ENCODE results near the gene AASDHPPT. TPM values are rescaled to one million over a fixed set of nuclear protein-coding genes. Genes with fewer than 3 reads are reported as not detected.
"Not testable (repeated sequence)": the region's sequence is repeated elsewhere in the genome, so short reads cannot be mapped to it uniquely, and the experiment has no call there.

The AASDHPPT gene
- total RNA-seq, 1 donor from 2014 or later: 54.0 TPM

- H3K4me1 Mint-ChIP-seq (ENCODE audit: unreplicated experiment): no peaks in the 10 kb centered on the region
- H3K36me3 Mint-ChIP-seq: no peaks in the 10 kb centered on the region
- no peaks in the 10 kb centered on the region for H3K9me3 Mint-ChIP-seq
- H3K4me3 Mint-ChIP-seq: no peak overlapping the region
- no peak for TF ChIP-seq CTCF (conservative IDR thresholded peaks at IDR 0.05)
- DNase-seq (ENCODE audit: extremely low spot score, unreplicated experiment): no peak
- H3K27me3 Mint-ChIP-seq: no peaks in the 10 kb centered on the region
- H3K27ac Mint-ChIP-seq: no peak overlapping the region
These were observed 33.9 kb upstream of the AASDHPPT start for GRCh38 chr11:106043540-106043939.

- no peak for TF ChIP-seq CTCF (conservative IDR thresholded peaks at IDR 0.05)
- Mint-ChIP-seq H3K4me3 (no peak overlapping the region), H3K9me3 (no peaks in the 10 kb centered on the region), H3K27ac (no peak overlapping the region), H3K4me1 (ENCODE audit: unreplicated experiment) (no peaks in the 10 kb centered on the region), H3K27me3 (no peaks in the 10 kb centered on the region), H3K36me3 (no peaks in the 10 kb centered on the region)
- no peak for DNase-seq (ENCODE audit: extremely low spot score, unreplicated experiment)
These were observed 29.8 kb upstream of the AASDHPPT start for GRCh38 chr11:106047631-106048030.

GRCh38 chr11:106049727-106050476 is 27.6 kb upstream of the AASDHPPT start:
- H3K4me3 Mint-ChIP-seq: no peak overlapping the region
- no peaks in the 10 kb centered on the region for H3K9me3 Mint-ChIP-seq
- no peaks in the 10 kb centered on the region for H3K4me1 Mint-ChIP-seq (ENCODE audit: unreplicated experiment)
- DNase-seq (ENCODE audit: extremely low spot score, unreplicated experiment): no peak
- no peak overlapping the region for H3K27ac Mint-ChIP-seq
- TF ChIP-seq CTCF (conservative IDR thresholded peaks at IDR 0.05): no peak
- no peaks in the 10 kb centered on the region for H3K27me3 Mint-ChIP-seq
- no peaks in the 10 kb centered on the region for H3K36me3 Mint-ChIP-seq

GRCh38 chr11:106051103-106051502 is 26.4 kb upstream of the AASDHPPT start:
- no peak for DNase-seq (ENCODE audit: extremely low spot score, unreplicated experiment)
- H3K4me1 Mint-ChIP-seq (ENCODE audit: unreplicated experiment): no peaks in the 10 kb centered on the region
- H3K27me3 Mint-ChIP-seq: no peaks in the 10 kb centered on the region
- no peaks in the 10 kb centered on the region for H3K36me3 Mint-ChIP-seq
- no peak overlapping the region for H3K4me3 Mint-ChIP-seq
- H3K9me3 Mint-ChIP-seq: no peaks in the 10 kb centered on the region
- TF ChIP-seq CTCF (conservative IDR thresholded peaks at IDR 0.05): no peak
- no peak overlapping the region for H3K27ac Mint-ChIP-seq

GRCh38 chr11:106058377-106058776 is 19.1 kb upstream of the AASDHPPT start:
- not testable (repeated sequence) for H3K4me3 Mint-ChIP-seq; H3K27me3 Mint-ChIP-seq; H3K4me1 Mint-ChIP-seq (ENCODE audit: unreplicated experiment); H3K36me3 Mint-ChIP-seq; DNase-seq (ENCODE audit: extremely low spot score, unreplicated experiment); H3K27ac Mint-ChIP-seq; H3K9me3 Mint-ChIP-seq

GRCh38 chr11:106059617-106060016 is 17.8 kb upstream of the AASDHPPT start:
- Mint-ChIP-seq H3K4me1 (ENCODE audit: unreplicated experiment) (no peaks in the 10 kb centered on the region), H3K4me3 (no peak overlapping the region), H3K36me3 (peaks cover 3% of the 10 kb centered on the region), H3K9me3 (no peaks in the 10 kb centered on the region), H3K27me3 (no peaks in the 10 kb centered on the region), H3K27ac (no peak overlapping the region)
- DNase-seq (ENCODE audit: extremely low spot score, unreplicated experiment): no peak
- no peak for TF ChIP-seq CTCF (conservative IDR thresholded peaks at IDR 0.05)
